Activated CD4-positive, alpha-beta T cell treated with anti-CD3 and anti-CD28 coated beads, Interleukin-2, amount 10 ng/mL, durations not matched to agents 24 days and 14 days (primary cell): ENCODE results near the gene CXXC4. TPM values are rescaled to one million over a fixed set of nuclear protein-coding genes. Genes with fewer than 3 reads are reported as not detected.

Experiments
- DNase-seq: peaks from one replicate; pipeline ENCODE4 v3.0.0; 2022
- H3K27ac Mint-ChIP-seq: one replicate; pipeline ENCODE4 v1.8.0; 2022; ENCODE audit warnings: mild to moderate bottlenecking, mixed read lengths
- H3K27me3 Mint-ChIP-seq: one replicate; pipeline ENCODE4 v1.8.0; 2022; ENCODE audit warnings: mixed read lengths
- H3K36me3 Mint-ChIP-seq: one replicate; pipeline ENCODE4 v1.8.0; 2022; ENCODE audit warnings: low read depth, mild to moderate bottlenecking, mixed read lengths
- H3K4me1 Mint-ChIP-seq: one replicate; pipeline ENCODE4 v1.8.0; 2021; ENCODE audit warnings: mixed read lengths
- H3K4me3 Mint-ChIP-seq: one replicate; pipeline ENCODE4 v1.8.0; 2022; ENCODE audit warnings: mild to moderate bottlenecking, moderate library complexity, mixed read lengths
- H3K9me3 Mint-ChIP-seq: one replicate; pipeline ENCODE4 v1.8.0; 2021; ENCODE audit warnings: mixed read lengths
- intact Hi-C: fragments of 100-400 bp; cut with micrococcal nuclease; formaldehyde crosslinking; loops from one replicate; pipeline ENCODE4 v1.15.1; 2023
- total RNA-seq: library from RNA; stranded (reverse); gene quantifications from 2 replicates; pipeline ENCODE4 v1.2.3, GENCODE V29; 2022

CXXC4 gene
- total RNA-seq, 1 donor from 2014 or later: not detected

GRCh38 chr4:104465619-104466018, 29.1 kb downstream of the CXXC4 start:
- Mint-ChIP-seq H3K27ac (no peak overlapping the region), H3K36me3 (no peaks in the 10 kb centered on the region), H3K4me1 (no peaks in the 10 kb centered on the region), H3K9me3 (no peaks in the 10 kb centered on the region), H3K27me3 (no peaks in the 10 kb centered on the region), H3K4me3 (no peak overlapping the region)
- intact Hi-C loops: no loop called here
- DNase-seq: no peak

GRCh38 chr4:104465201-104465600, 29.5 kb downstream of the CXXC4 start:
- DNase-seq: no peak
- Mint-ChIP-seq H3K9me3 (no peaks in the 10 kb centered on the region), H3K36me3 (no peaks in the 10 kb centered on the region), H3K4me3 (no peak overlapping the region), H3K27ac (no peak overlapping the region), H3K27me3 (no peaks in the 10 kb centered on the region), H3K4me1 (no peaks in the 10 kb centered on the region)
- intact Hi-C loops: no loop called here

DNA sequence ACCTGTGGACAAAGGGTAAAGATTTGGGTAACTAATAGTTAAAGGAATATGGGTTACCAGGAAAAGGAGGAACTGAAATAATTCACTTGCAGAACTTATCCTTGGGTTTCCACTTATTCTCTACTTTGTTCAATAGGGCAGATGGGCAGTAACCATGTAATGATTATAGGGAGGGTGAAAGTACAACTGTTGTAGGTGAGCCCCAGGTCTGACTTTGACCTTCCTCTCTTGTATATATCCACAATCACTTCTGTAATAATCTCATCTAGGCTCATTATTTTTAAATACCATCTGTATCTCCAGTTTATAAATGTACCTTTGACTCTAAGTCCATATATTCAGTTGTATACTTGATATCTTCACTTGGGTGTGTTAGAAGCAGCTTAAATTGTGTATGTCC, 32.1 kb downstream of the CXXC4 start:
- Mint-ChIP-seq H3K27ac (no peak overlapping the region), H3K27me3 (no peaks in the 10 kb centered on the region), H3K4me1 (no peaks in the 10 kb centered on the region), H3K4me3 (no peak overlapping the region), H3K9me3 (no peaks in the 10 kb centered on the region), H3K36me3 (no peaks in the 10 kb centered on the region)
- DNase-seq: no peak
- intact Hi-C loops: no loop called here

DNA sequence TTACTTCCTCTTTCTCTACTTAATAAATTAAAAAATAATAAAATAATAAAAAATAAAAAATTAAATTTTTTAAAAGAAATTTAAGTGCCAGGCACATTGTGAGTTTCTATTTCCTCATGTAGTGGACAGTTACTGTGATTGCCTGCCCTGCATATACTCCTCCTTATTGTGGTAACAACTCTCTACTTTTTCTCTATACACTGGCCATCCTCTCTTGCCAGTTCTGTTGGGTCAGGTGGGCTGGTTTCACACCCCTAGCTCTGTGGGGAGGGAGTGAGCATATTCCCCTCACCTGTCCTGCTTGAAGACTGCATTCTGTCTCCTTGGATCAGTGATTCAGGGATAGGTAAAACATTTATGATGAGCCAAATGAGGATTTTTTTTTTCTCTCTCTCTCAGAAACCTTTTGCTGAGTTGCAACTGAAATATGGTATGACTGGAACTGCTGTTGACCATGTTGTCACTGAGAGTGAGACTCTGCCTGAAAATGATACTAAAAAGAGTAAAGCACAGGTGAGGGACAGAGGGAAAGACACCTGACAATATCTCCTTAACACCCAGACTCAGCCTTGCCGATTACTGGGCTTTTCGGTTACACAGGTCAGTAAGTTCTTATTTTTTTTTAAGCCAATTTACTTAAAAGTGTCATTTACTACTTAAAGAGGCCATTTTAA, 37.2 kb downstream of the CXXC4 start:
- intact Hi-C loops: no loop called here
- H3K9me3 Mint-ChIP-seq: no peaks in the 10 kb centered on the region
- no peak overlapping the region for H3K4me3 Mint-ChIP-seq
- DNase-seq: no peak
- H3K27me3 Mint-ChIP-seq: no peaks in the 10 kb centered on the region
- H3K4me1 Mint-ChIP-seq: no peaks in the 10 kb centered on the region
- no peak overlapping the region for H3K27ac Mint-ChIP-seq
- H3K36me3 Mint-ChIP-seq: no peaks in the 10 kb centered on the region

DNA sequence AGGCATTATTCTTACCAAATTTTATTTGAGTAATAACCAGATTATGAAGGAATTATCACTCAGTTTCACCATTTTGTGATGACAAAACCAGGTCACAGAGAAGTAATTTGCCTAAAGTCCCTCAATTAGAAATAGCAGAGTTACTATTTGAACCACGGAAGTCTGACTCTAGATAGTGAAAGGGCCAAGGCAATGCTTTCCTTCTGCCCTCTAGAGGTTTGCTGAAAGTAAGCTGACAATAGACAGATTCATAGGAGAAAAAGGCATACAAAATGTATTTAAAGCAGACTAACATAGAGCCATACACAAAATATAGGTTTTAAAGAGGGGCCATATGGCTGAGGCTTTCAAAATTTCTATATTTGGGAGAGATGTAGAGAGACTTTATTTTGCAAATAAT, 43.1 kb downstream of the CXXC4 start:
- Mint-ChIP-seq H3K4me3 (no peak overlapping the region), H3K27me3 (no peaks in the 10 kb centered on the region), H3K36me3 (no peaks in the 10 kb centered on the region), H3K4me1 (no peaks in the 10 kb centered on the region), H3K9me3 (no peaks in the 10 kb centered on the region), H3K27ac (no peak overlapping the region)
- DNase-seq: no peak
- intact Hi-C loops: no loop called here

DNA sequence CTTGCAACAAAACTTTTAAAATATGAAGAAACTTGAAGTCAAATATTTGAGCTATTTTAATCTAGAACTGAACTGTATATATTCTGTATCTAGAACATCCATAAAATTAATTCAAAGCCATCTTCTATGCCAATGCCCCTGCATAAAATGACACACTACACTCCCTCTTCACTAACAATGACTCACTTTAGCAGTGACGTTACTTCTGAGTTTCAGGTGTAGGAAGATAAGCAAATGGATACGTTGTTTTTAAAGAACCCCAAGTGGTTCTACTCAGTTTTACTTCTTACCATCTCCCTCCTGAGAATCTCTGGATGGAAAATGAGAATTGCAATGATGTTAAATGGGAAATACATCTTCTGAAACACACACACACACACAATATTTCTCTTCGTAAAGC, 45.2 kb downstream of the CXXC4 start:
- DNase-seq: no peak
- no peaks in the 10 kb centered on the region for H3K9me3 Mint-ChIP-seq
- intact Hi-C loops: no loop called here
- no peaks in the 10 kb centered on the region for H3K36me3 Mint-ChIP-seq
- no peaks in the 10 kb centered on the region for H3K27me3 Mint-ChIP-seq
- H3K4me1 Mint-ChIP-seq: no peaks in the 10 kb centered on the region
- H3K27ac Mint-ChIP-seq: no peak overlapping the region
- no peak overlapping the region for H3K4me3 Mint-ChIP-seq

DNA sequence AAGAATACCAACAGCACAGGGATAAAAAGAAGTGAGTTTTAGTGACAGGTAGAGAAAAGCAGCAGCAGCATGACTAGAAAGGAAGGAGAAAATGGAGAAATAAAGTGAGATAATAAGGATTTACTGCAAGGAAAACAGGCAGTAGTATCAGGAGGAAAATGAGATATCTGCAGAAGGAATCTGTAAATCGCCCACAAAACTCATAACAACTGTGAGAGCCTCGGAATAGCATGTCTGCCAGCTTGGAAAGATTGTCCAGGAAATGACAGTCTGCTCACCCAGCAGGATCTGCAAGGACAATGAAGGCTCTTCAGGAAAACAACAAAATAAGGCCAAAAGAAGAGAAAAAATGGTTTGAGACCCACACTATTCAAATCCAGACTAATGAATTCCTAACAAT, 47.4 kb downstream of the CXXC4 start:
- Mint-ChIP-seq H3K36me3 (no peaks in the 10 kb centered on the region), H3K4me1 (no peaks in the 10 kb centered on the region), H3K4me3 (no peak overlapping the region), H3K27me3 (no peaks in the 10 kb centered on the region), H3K27ac (no peak overlapping the region), H3K9me3 (no peaks in the 10 kb centered on the region)
- intact Hi-C loops: no loop called here
- no peak for DNase-seq

GRCh38 chr4:104446431-104447278, 48.0 kb downstream of the CXXC4 start:
- intact Hi-C loops: no loop called here
- Mint-ChIP-seq H3K27me3 (no peaks in the 10 kb centered on the region), H3K36me3 (no peaks in the 10 kb centered on the region), H3K4me1 (no peaks in the 10 kb centered on the region), H3K9me3 (no peaks in the 10 kb centered on the region), H3K4me3 (no peak overlapping the region), H3K27ac (no peak overlapping the region)
- no peak for DNase-seq

GRCh38 chr4:104444685-104445084, 50.0 kb downstream of the CXXC4 start:
- intact Hi-C loops: no loop called here
- H3K27ac Mint-ChIP-seq: no peak overlapping the region
- DNase-seq: no peak
- H3K4me1 Mint-ChIP-seq: no peaks in the 10 kb centered on the region
- no peaks in the 10 kb centered on the region for H3K36me3 Mint-ChIP-seq
- no peaks in the 10 kb centered on the region for H3K27me3 Mint-ChIP-seq
- H3K4me3 Mint-ChIP-seq: no peak overlapping the region
- H3K9me3 Mint-ChIP-seq: no peaks in the 10 kb centered on the region

GRCh38 chr4:104436542-104436941, 58.2 kb downstream of the CXXC4 start:
- no peaks in the 10 kb centered on the region for H3K36me3 Mint-ChIP-seq
- no peaks in the 10 kb centered on the region for H3K4me1 Mint-ChIP-seq
- no peaks in the 10 kb centered on the region for H3K27me3 Mint-ChIP-seq
- H3K27ac Mint-ChIP-seq: no peak overlapping the region
- DNase-seq: no peak
- intact Hi-C loops: no loop called here
- H3K4me3 Mint-ChIP-seq: no peak overlapping the region
- H3K9me3 Mint-ChIP-seq: no peaks in the 10 kb centered on the region

GRCh38 chr4:104429150-104429741, 65.4 kb downstream of the CXXC4 start:
- H3K27me3 Mint-ChIP-seq: no peaks in the 10 kb centered on the region
- no peak overlapping the region for H3K4me3 Mint-ChIP-seq
- no peaks in the 10 kb centered on the region for H3K9me3 Mint-ChIP-seq
- no peak for DNase-seq
- no peak overlapping the region for H3K27ac Mint-ChIP-seq
- H3K4me1 Mint-ChIP-seq: no peaks in the 10 kb centered on the region
- intact Hi-C loops: no loop called here
- H3K36me3 Mint-ChIP-seq: no peaks in the 10 kb centered on the region

- Mint-ChIP-seq H3K9me3 (no peaks in the 10 kb centered on the region), H3K27me3 (no peaks in the 10 kb centered on the region), H3K4me1 (no peaks in the 10 kb centered on the region), H3K4me3 (no peak overlapping the region), H3K36me3 (no peaks in the 10 kb centered on the region), H3K27ac (no peak overlapping the region)
- intact Hi-C loops: no loop called here
- no peak for DNase-seq
These were observed 68.7 kb downstream of the CXXC4 start for GRCh38 chr4:104425948-104426347.

DNA sequence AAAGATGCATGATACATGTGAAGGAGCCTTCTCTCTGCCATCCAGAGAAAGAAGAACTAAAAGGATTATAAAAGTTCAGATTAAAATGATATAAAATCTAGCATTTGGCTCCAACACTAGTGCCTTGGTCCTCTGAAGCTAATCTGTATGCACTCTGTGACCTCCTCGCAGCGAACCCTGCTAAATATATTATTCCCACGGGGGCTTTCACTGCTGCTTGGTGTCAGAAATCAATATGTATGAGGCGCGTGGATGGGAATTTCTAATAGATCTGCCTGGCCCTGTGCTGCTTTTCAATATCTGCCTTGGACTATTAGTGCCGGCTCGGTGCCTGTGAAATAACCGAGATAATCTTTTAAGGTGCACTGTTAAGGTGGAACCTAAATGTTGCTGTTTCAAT, 69.7 kb downstream of the CXXC4 start:
- no peak overlapping the region for H3K4me3 Mint-ChIP-seq
- no peak for DNase-seq
- H3K27ac Mint-ChIP-seq: no peak overlapping the region
- no peaks in the 10 kb centered on the region for H3K9me3 Mint-ChIP-seq
- no peaks in the 10 kb centered on the region for H3K36me3 Mint-ChIP-seq
- no peaks in the 10 kb centered on the region for H3K4me1 Mint-ChIP-seq
- intact Hi-C loops: no loop called here
- no peaks in the 10 kb centered on the region for H3K27me3 Mint-ChIP-seq

DNA sequence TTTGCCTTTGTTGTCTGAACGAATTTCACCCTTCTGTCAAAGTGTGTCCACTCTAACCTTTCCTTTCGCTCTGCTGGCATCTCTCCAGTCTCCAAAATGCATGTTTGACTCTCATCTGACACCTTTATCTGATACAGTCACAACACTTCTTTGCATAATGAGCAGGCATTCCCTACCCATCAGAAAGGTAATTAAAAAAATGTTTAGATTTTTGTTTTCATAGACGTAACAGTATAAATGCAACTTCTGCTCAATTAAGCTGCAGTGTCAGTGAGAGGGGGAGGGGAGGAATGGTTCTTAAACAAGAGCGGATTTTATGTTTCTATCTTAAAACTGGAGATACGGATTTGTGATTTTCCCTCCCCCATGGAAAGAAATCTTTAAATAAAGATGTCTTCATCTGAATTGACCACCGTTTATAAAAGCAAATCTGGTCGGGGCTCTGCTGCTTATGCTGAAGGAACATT, 70.2 kb downstream of the CXXC4 start:
- Mint-ChIP-seq H3K36me3 (no peaks in the 10 kb centered on the region), H3K9me3 (no peaks in the 10 kb centered on the region), H3K4me1 (no peaks in the 10 kb centered on the region), H3K27ac (no peak overlapping the region), H3K4me3 (no peak overlapping the region), H3K27me3 (no peaks in the 10 kb centered on the region)
- DNase-seq: no peak
- intact Hi-C loops: no loop called here
